Tibial nerve (tissue), 4 donors: ENCODE data around the gene ANKRD18B.
"Not testable (repeated sequence)": the region's sequence is repeated elsewhere in the genome, so short reads cannot be mapped to it uniquely, and the experiment has no call there.

Source experiments
- EP300 ChIP-seq, 2 donors: sonication (generic); formaldehyde crosslinking; IDR thresholded peaks; one replicate each; pipeline ENCODE4 v1.6.1; 2017; ENCODE audit warnings: antibody characterized with exemption in 2 of 2, mild to moderate bottlenecking in 1 of 2
- POLR2A ChIP-seq, 2 donors: fragments of 450-650 bp; IDR thresholded peaks; one replicate each; pipeline ENCODE4 v1.6.1; 2017; ENCODE audit warnings: antibody characterized with exemption in 2 of 2, mild to moderate bottlenecking in 2 of 2, moderate library complexity in 2 of 2
- TF ChIP-seq, protein P1 (sequence below), 5 experiments: fragments of 200-600 bp in 3 of 5; fragments of 450-650 bp in 2 of 5; sonication (generic) in 3 of 5; IDR thresholded peaks; one replicate each; pipeline ENCODE4 v1.5.1; 2016 to 2019; ENCODE audit warnings: antibody characterized with exemption in 5 of 5, mild to moderate bottlenecking in 3 of 5, moderate library complexity in 2 of 5

DNA sequence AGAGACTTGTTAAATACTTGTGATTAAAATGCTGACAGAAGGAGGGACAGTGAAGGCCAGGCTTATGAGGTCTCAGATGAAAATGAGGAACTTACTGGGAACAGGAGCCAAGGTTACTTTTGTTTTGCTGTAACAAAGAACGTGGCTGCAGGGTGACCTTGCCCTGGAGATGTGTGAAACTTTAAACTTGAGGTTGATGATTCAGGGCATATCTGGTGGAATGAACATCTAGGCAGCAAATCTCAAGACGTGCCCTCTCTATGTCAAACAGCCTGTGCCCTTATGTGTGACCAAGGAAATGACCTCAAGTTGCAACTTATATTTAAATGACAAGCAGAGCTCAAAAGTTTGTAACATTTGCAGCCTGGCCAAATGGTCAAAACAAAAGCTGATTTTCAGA, 58.6 kb downstream of the ANKRD18B start:
- TF ChIP-seq, protein P1, sequence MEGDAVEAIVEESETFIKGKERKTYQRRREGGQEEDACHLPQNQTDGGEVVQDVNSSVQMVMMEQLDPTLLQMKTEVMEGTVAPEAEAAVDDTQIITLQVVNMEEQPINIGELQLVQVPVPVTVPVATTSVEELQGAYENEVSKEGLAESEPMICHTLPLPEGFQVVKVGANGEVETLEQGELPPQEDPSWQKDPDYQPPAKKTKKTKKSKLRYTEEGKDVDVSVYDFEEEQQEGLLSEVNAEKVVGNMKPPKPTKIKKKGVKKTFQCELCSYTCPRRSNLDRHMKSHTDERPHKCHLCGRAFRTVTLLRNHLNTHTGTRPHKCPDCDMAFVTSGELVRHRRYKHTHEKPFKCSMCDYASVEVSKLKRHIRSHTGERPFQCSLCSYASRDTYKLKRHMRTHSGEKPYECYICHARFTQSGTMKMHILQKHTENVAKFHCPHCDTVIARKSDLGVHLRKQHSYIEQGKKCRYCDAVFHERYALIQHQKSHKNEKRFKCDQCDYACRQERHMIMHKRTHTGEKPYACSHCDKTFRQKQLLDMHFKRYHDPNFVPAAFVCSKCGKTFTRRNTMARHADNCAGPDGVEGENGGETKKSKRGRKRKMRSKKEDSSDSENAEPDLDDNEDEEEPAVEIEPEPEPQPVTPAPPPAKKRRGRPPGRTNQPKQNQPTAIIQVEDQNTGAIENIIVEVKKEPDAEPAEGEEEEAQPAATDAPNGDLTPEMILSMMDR (IDR thresholded peaks at IDR 0.05), result not testable (repeated sequence)
- TF ChIP-seq POLR2A, EP300 (IDR thresholded peaks at IDR 0.05): not testable (repeated sequence)
